Thymus (tissue), 14 donors: ENCODE measurements around the gene CCNH. TPM values are rescaled to one million over a fixed set of nuclear protein-coding genes. Genes with fewer than 3 reads are reported as not detected.
A peak's percentile ranks its signal among the peaks of the same experiment; 100 is the strongest.

Experiments
- DNase-seq, 9 donors: peaks; one replicate each; pipeline ENCODE4 v3.0.0-alpha.2; 2013; ENCODE audit warnings: low spot score in 9 of 9, low read depth in 6 of 9, missing footprints in 1 of 9
- H3K27ac ChIP-seq, 2 donors: one replicate each; pipeline ENCODE4 v1.5.1; 2013; ENCODE audit warnings: control low read depth in 1 of 2, low read depth in 1 of 2, low read length in 1 of 2, mild to moderate bottlenecking in 1 of 2, moderate library complexity in 1 of 2
- H3K27me3 ChIP-seq, 2 donors: one replicate each; pipeline ENCODE4 v1.5.1; 2013; ENCODE audit warnings: low read length in 1 of 2; ENCODE audit not compliant: control insufficient read depth in 2 of 2, insufficient read depth in 1 of 2
- H3K36me3 ChIP-seq, 2 donors: one replicate each; pipeline ENCODE4 v1.5.1; 2013; ENCODE audit warnings: low read length in 1 of 2, mild to moderate bottlenecking in 1 of 2, moderate library complexity in 1 of 2; ENCODE audit not compliant: control insufficient read depth in 2 of 2, insufficient read depth in 2 of 2
- H3K4me1 ChIP-seq, 2 donors: one replicate each; pipeline ENCODE4 v1.5.1; 2013; ENCODE audit warnings: low read length in 2 of 2; ENCODE audit not compliant: control insufficient read depth in 2 of 2, insufficient read depth in 2 of 2
- H3K4me3 ChIP-seq, 2 donors: one replicate each; pipeline ENCODE4 v1.5.1; 2013; ENCODE audit warnings: low read length in 2 of 2, control low read depth in 1 of 2, mild to moderate bottlenecking in 1 of 2
- H3K9me3 ChIP-seq, 2 donors: one replicate each; pipeline ENCODE4 v1.5.1; 2013; ENCODE audit warnings: low read length in 1 of 2, mild to moderate bottlenecking in 1 of 2; ENCODE audit not compliant: control insufficient read depth in 2 of 2, insufficient read depth in 1 of 2
- WGBS: extraction: QIAGEN DNeasy Blood & Tissue Kit; methylation state at CpG from one replicate; pipeline ENCODE4 v1.1.7; 2013; 5-methylcytosine and 5-hydroxymethylcytosine counted together
- long read RNA-seq, 10 donors: transcript quantifications; one replicate each; lab custom pipeline, GENCODE V29; 2026
- polyA plus RNA-seq: library from polyadenylated mRNA; stranded (reverse); fragments of 200-250 nt; gene quantifications from one replicate; pipeline ENCODE4 v1.2.3, GENCODE V29; 2013
- total RNA-seq: library from RNA; stranded (reverse); fragments of 120-200 nt; gene quantifications from one replicate; pipeline ENCODE4 v1.2.4, GENCODE V29; 2013
- donor health status: healthy.

CCNH gene
- total RNA-seq (96.7 TPM), polyA plus RNA-seq (71.3 TPM)
- long read RNA-seq, donor 1, partial matches to known transcripts = 0 of 2 reads
- long read RNA-seq, donor 1, other reads (novel, unspliced or antisense) = 0 of 2 reads
- long read RNA-seq, donor 2 = 0 reads
- long read RNA-seq, donor 3, transcript CCNH-204 (3 exons, 587 nt) = minor isoform, 5 of 79 reads
- long read RNA-seq, donor 3, transcript CCNH-201 (9 exons, 1,378 nt) = major isoform, 43 of 79 reads
- long read RNA-seq, donor 3, transcript CCNH-209 (4 exons, 451 nt) = minor isoform, 7 of 79 reads
- long read RNA-seq, donor 3, partial matches to known transcripts = 21 of 79 reads
- long read RNA-seq, donor 3, other reads (novel, unspliced or antisense) = 0 of 79 reads
- long read RNA-seq, donor 4, transcript CCNH-201 (9 exons, 1,378 nt) = major isoform, 11 of 19 reads
- long read RNA-seq, donor 4, partial matches to known transcripts = 5 of 19 reads
- long read RNA-seq, donor 4, other reads (novel, unspliced or antisense) = 0 of 19 reads
- long read RNA-seq, donor 5, transcript CCNH-201 (9 exons, 1,378 nt) = major isoform, 24 of 47 reads
- long read RNA-seq, donor 5, partial matches to known transcripts = 12 of 47 reads
- long read RNA-seq, donor 5, other reads (novel, unspliced or antisense) = 0 of 47 reads
- long read RNA-seq, donor 6, transcript CCNH-201 (9 exons, 1,378 nt) = major isoform, 26 of 28 reads
- long read RNA-seq, donor 6, partial matches to known transcripts = 0 of 28 reads
- long read RNA-seq, donor 6, other reads (novel, unspliced or antisense) = 0 of 28 reads
- long read RNA-seq, donor 7, transcript CCNH-209 (4 exons, 451 nt) = minor isoform, 8 of 78 reads
- long read RNA-seq, donor 7, transcript CCNH-201 (9 exons, 1,378 nt) = major isoform, 48 of 78 reads
- long read RNA-seq, donor 7, partial matches to known transcripts = 19 of 78 reads
- long read RNA-seq, donor 7, other reads (novel, unspliced or antisense) = 0 of 78 reads
- long read RNA-seq, donor 8, transcript CCNH-201 (9 exons, 1,378 nt) = major isoform, 9 of 11 reads
- long read RNA-seq, donor 8, partial matches to known transcripts = 0 of 11 reads
- long read RNA-seq, donor 8, other reads (novel, unspliced or antisense) = 0 of 11 reads
- long read RNA-seq, donor 9, transcript CCNH-201 (9 exons, 1,378 nt) = major isoform, 15 of 22 reads
- long read RNA-seq, donor 9, partial matches to known transcripts = 0 of 22 reads
- long read RNA-seq, donor 9, other reads (novel, unspliced or antisense) = 0 of 22 reads
- long read RNA-seq, donor 10, transcript CCNH-201 (9 exons, 1,378 nt) = major isoform, 22 of 55 reads
- long read RNA-seq, donor 10, partial matches to known transcripts = 28 of 55 reads
- long read RNA-seq, donor 10, other reads (novel, unspliced or antisense) = 0 of 55 reads

- H3K4me3 ChIP-seq = peak within 1 kb of the TSS; percentile 82 to 92
- H3K27ac ChIP-seq = peak within 1 kb of the TSS; percentile 90 to 97
- peak; percentile 94 to 99 (median 98) for DNase-seq
- no peaks in the 10 kb centered on the region for H3K9me3 ChIP-seq
- peaks cover 0 to 29% of the 10 kb centered on the region in 2 donors for H3K36me3 ChIP-seq
- 2% methylated on average over 46 of the region's 46 CpGs for WGBS
- peaks cover 0 to 4% of the 10 kb centered on the region in 2 donors for H3K4me1 ChIP-seq
- H3K27me3 ChIP-seq = no peaks in the 10 kb centered on the region
Measured at GRCh38 chr5:87412630-87413342, at the start of gene CCNH. TSS of gene CCNH (minus strand) at chr5:87412930. CDS start at chr5:87412794, 136 bp downstream.

GRCh38 chr5:87457706-87458105, 45.0 kb upstream of the CCNH start:
- DNase-seq = no peak

GRCh38 chr5:87453801-87454200, 41.1 kb upstream of the CCNH start:
- Histone ChIP-seq H3K9me3 (no peaks in the 10 kb centered on the region), H3K27ac (no peak overlapping the region), H3K36me3 (no peaks in the 10 kb centered on the region), H3K4me3 (no peak overlapping the region), H3K27me3 (no peaks in the 10 kb centered on the region), H3K4me1 (no peaks in the 10 kb centered on the region)
- WGBS = 97% methylated on average over 1 of the region's 1 CpG
- DNase-seq = no peak

More at GRCh38 chr5:87457706-87458105, 45.0 kb upstream of the CCNH start:
- no peaks in the 10 kb centered on the region for H3K27me3 ChIP-seq
- H3K4me1 ChIP-seq = no peaks in the 10 kb centered on the region
- no peak overlapping the region for H3K4me3 ChIP-seq
- H3K36me3 ChIP-seq = no peaks in the 10 kb centered on the region
- no peaks in the 10 kb centered on the region for H3K9me3 ChIP-seq
- H3K27ac ChIP-seq = no peak overlapping the region

- no peaks in the 10 kb centered on the region for H3K9me3 ChIP-seq
- H3K36me3 ChIP-seq = no peaks in the 10 kb centered on the region
- H3K27me3 ChIP-seq = no peaks in the 10 kb centered on the region
- H3K4me3 ChIP-seq = no peak overlapping the region
- H3K27ac ChIP-seq = no peak overlapping the region
- DNase-seq = no peak
- no peaks in the 10 kb centered on the region for H3K4me1 ChIP-seq
Measured at GRCh38 chr5:87452837-87453236, 40.1 kb upstream of the CCNH start.

- Histone ChIP-seq H3K9me3 (no peaks in the 10 kb centered on the region), H3K4me1 (no peaks in the 10 kb centered on the region), H3K4me3 (no peak overlapping the region), H3K36me3 (no peaks in the 10 kb centered on the region), H3K27ac (no peak overlapping the region), H3K27me3 (no peaks in the 10 kb centered on the region)
- no peak for DNase-seq
- 97% methylated on average over 1 of the region's 1 CpG for WGBS
Measured at GRCh38 chr5:87442419-87442818, 29.7 kb upstream of the CCNH start.

GRCh38 chr5:87438231-87438630, 25.5 kb upstream of the CCNH start:
- no peaks in the 10 kb centered on the region for H3K9me3 ChIP-seq
- H3K4me1 ChIP-seq = no peaks in the 10 kb centered on the region
- no peak for DNase-seq
- H3K4me3 ChIP-seq = no peak overlapping the region
- no peaks in the 10 kb centered on the region for H3K36me3 ChIP-seq
- H3K27me3 ChIP-seq = no peaks in the 10 kb centered on the region
- no peak overlapping the region for H3K27ac ChIP-seq
- WGBS = 90% methylated on average over 2 of the region's 2 CpGs

- DNase-seq = no peak
- no peak overlapping the region for H3K4me3 ChIP-seq
- 95% methylated on average over 1 of the region's 1 CpG for WGBS
- no peaks in the 10 kb centered on the region for H3K27me3 ChIP-seq
- no peaks in the 10 kb centered on the region for H3K9me3 ChIP-seq
- no peaks in the 10 kb centered on the region for H3K36me3 ChIP-seq
- no peaks in the 10 kb centered on the region for H3K4me1 ChIP-seq
- H3K27ac ChIP-seq = no peak overlapping the region
Measured at GRCh38 chr5:87437724-87438123, 25.0 kb upstream of the CCNH start.

- H3K36me3 ChIP-seq = no peaks in the 10 kb centered on the region
- DNase-seq = no peak
- H3K4me3 ChIP-seq = no peak overlapping the region
- 53% methylated on average over 2 of the region's 2 CpGs for WGBS
- no peaks in the 10 kb centered on the region for H3K9me3 ChIP-seq
- no peaks in the 10 kb centered on the region for H3K27me3 ChIP-seq
- no peaks in the 10 kb centered on the region for H3K4me1 ChIP-seq
- H3K27ac ChIP-seq = no peak overlapping the region
Measured at GRCh38 chr5:87435144-87435694, 22.5 kb upstream of the CCNH start.
